HCT116 (cell line): ENCODE data around the gene BDKRB1. TPM values are rescaled to one million over a fixed set of nuclear protein-coding genes. Genes with fewer than 3 reads are reported as not detected.

Experiments
- ATAC-seq: fragments of 200-7000 bp; cut with Tn5 transposase; 2 replicates; pipeline ENCODE4 v1.9.1; 2020; ENCODE audit warnings: mild to moderate bottlenecking, moderate library complexity
- BruUV-seq: library from RNA; stranded (reverse); fragments of 400-500 nt; replicated peaks from 2 replicates; lab custom pipeline; 2021; lab: Mats Ljungman, UMichigan
- CTCF ChIA-PET: fragments of 300-600 bp; sonication (Branson Sonifier 250); formaldehyde crosslinking; loops from one replicate; lab custom pipeline; 2021; ENCODE audit warnings: antibody characterized with exemption; lab: Charles Lee
- POLR2A ChIA-PET: fragments of 300-600, 350-600 bp; sonication (Branson Sonifier 250); formaldehyde crosslinking; loops from one replicate; lab custom pipeline; 2021; ENCODE audit warnings: antibody characterized with exemption; lab: Charles Lee
- RAD21 ChIA-PET, 2 experiments: fragments of 300-600 bp; sonication (Branson Sonifier 250); formaldehyde crosslinking; loops; one replicate each; lab custom pipeline; 2023; ENCODE audit warnings: low total read pairs in 2 of 2; ENCODE audit not compliant: uncharacterized antibody in 2 of 2, unreplicated experiment in 2 of 2, low non-redundant PET in 1 of 2; lab: Charles Lee
- DNase-seq: peaks from one replicate; pipeline ENCODE4 v3.0.0-alpha.2; 2010; ENCODE audit warnings: low read depth, low spot score
- H2AFZ ChIP-seq: fragments of 200-600 bp; shearing (Covaris generic), sonication (generic); 2 replicates; pipeline ENCODE4 v1.6.1; 2017; ENCODE audit warnings: low read depth, mixed run types, mixed read lengths, antibody characterized with exemption, low read length; ENCODE audit not compliant: poor library complexity, severe bottlenecking
- H3K27ac ChIP-seq: 2 replicates; pipeline ENCODE4 v1.5.1; 2012; ENCODE audit warnings: low read depth, low read length
- H3K27me3 ChIP-seq: fragments of 200-600 bp; sonication (generic); 2 replicates; pipeline ENCODE4 v1.6.1; 2016; ENCODE audit warnings: mixed run types, low read length, mixed read lengths; ENCODE audit not compliant: insufficient read depth
- H3K36me3 ChIP-seq, 2 experiments: fragments of 200-500 bp in 1 of 2; fragments of 200-600 bp in 1 of 2; sonication (Bioruptor generic) in 1 of 2; sonication (generic) in 1 of 2; 2 replicates each; pipeline versions ENCODE4 v1.5.1 to v1.6.1; 2014 to 2016; ENCODE audit warnings: low read length in 2 of 2, inconsistent platforms in 1 of 2, mixed read lengths in 1 of 2, mixed run types in 1 of 2; ENCODE audit not compliant: insufficient read depth in 2 of 2, control insufficient read depth in 1 of 2
- H3K4me1 ChIP-seq, 2 experiments: fragments of 200-600 bp in 1 of 2; sonication (generic) in 1 of 2; 2 replicates each; pipeline versions ENCODE4 v1.5.1 to v1.6.1; 2012 to 2017; ENCODE audit warnings: low read length in 2 of 2, inconsistent platforms in 1 of 2, mild to moderate bottlenecking in 1 of 2, mixed read lengths in 1 of 2, mixed run types in 1 of 2, moderate library complexity in 1 of 2; ENCODE audit not compliant: insufficient read depth in 2 of 2, control insufficient read depth in 1 of 2
- H3K4me2 ChIP-seq: fragments of 200-600 bp; sonication (generic); 2 replicates; pipeline ENCODE4 v1.6.1; 2017; ENCODE audit warnings: mixed run types, low read length, mixed read lengths
- H3K4me3 ChIP-seq, 2 experiments: fragments of 200-600 bp in 1 of 2; sonication (generic) in 1 of 2; replicated peaks in 1 of 2; 2 replicates each; pipeline ENCODE4 v1.5.1; 2011 to 2016; ENCODE audit warnings: low read length in 2 of 2, control low read depth in 1 of 2, low read depth in 1 of 2, mild to moderate bottlenecking in 1 of 2, mixed read lengths in 1 of 2, mixed run types in 1 of 2
- H3K79me2 ChIP-seq: fragments of 200-600 bp; sonication (generic); 2 replicates; pipeline ENCODE4 v1.6.1; 2017; ENCODE audit warnings: mild to moderate bottlenecking, mixed run types, low read length, moderate library complexity, mixed read lengths; ENCODE audit not compliant: insufficient read depth
- H3K9ac ChIP-seq: fragments of 200-600 bp; sonication (generic); 2 replicates; pipeline ENCODE4 v1.6.1; 2016; ENCODE audit warnings: low read length, mixed read lengths
- H3K9me2 ChIP-seq: fragments of 200-600 bp; sonication (generic), shearing (Covaris generic); 2 replicates; pipeline ENCODE4 v1.6.1; 2017; ENCODE audit warnings: mixed run types, mild to moderate bottlenecking, moderate library complexity; ENCODE audit not compliant: insufficient read depth
- H3K9me3 ChIP-seq, 2 experiments: fragments of 200-500 bp in 1 of 2; fragments of 200-600 bp in 1 of 2; sonication (Bioruptor generic) in 1 of 2; sonication (generic) in 1 of 2; 2 replicates each; pipeline ENCODE4 v1.6.1; 2014 to 2017; ENCODE audit warnings: low read length in 2 of 2, mixed read lengths in 2 of 2, inconsistent platforms in 1 of 2, low read depth in 1 of 2, mild to moderate bottlenecking in 1 of 2, mixed run types in 1 of 2, moderate library complexity in 1 of 2; ENCODE audit not compliant: control insufficient read depth in 1 of 2, insufficient read depth in 1 of 2
- H4K20me1 ChIP-seq: fragments of 200-600 bp; sonication (generic), shearing (Covaris generic); 2 replicates; pipeline ENCODE4 v1.6.1; 2017; ENCODE audit warnings: mixed run types, mild to moderate bottlenecking, moderate library complexity; ENCODE audit not compliant: insufficient read depth
- CEBPB ChIP-seq: IDR thresholded peaks from 2 replicates; pipeline ENCODE4 v1.6.1; 2012; ENCODE audit warnings: low read depth
- EGR1 ChIP-seq: IDR thresholded peaks from 2 replicates; pipeline ENCODE4 v1.6.1; 2012; ENCODE audit warnings: low read depth
- EZH2phosphoT487 ChIP-seq: fragments of 200-600 bp; IDR thresholded peaks from 2 replicates; pipeline ENCODE4 v1.6.1; 2018; ENCODE audit warnings: antibody characterized with exemption, borderline replicate concordance
- FOSL1 ChIP-seq: IDR thresholded peaks from 2 replicates; pipeline ENCODE4 v1.6.1; 2012; ENCODE audit warnings: low read depth
- JUND ChIP-seq: IDR thresholded peaks from 2 replicates; pipeline ENCODE4 v1.6.1; 2012
- POLR2A ChIP-seq: IDR thresholded peaks from 2 replicates; pipeline ENCODE4 v1.7.0; 2011; ENCODE audit warnings: borderline replicate concordance; ENCODE audit not compliant: insufficient read depth, insufficient read length; ENCODE audit errors: extremely low read depth
- SIN3A ChIP-seq: IDR thresholded peaks from 2 replicates; pipeline ENCODE4 v1.6.1; 2012; ENCODE audit warnings: low read depth
- SP1 ChIP-seq: IDR thresholded peaks from 2 replicates; pipeline ENCODE4 v1.6.1; 2012; ENCODE audit warnings: low read depth
- SRF ChIP-seq: IDR thresholded peaks from 2 replicates; pipeline ENCODE4 v1.6.1; 2012; ENCODE audit warnings: low read depth
- TCF7L2 ChIP-seq: IDR thresholded peaks from 2 replicates; pipeline ENCODE4 v1.7.0; 2011; ENCODE audit warnings: borderline replicate concordance, inconsistent platforms; ENCODE audit not compliant: insufficient read depth, insufficient read length; ENCODE audit errors: extremely low read depth
- ZNF274 ChIP-seq: fragments of 200-500 bp; sonication (Bioruptor generic); IDR thresholded peaks from 2 replicates; pipeline ENCODE4 v1.6.1; 2014; ENCODE audit warnings: mild to moderate bottlenecking, low read depth, low read length, inconsistent platforms
- intact Hi-C: fragments of 100-400 bp; cut with micrococcal nuclease; formaldehyde crosslinking; loops from 2 replicates; pipeline ENCODE4 v1.10.0; 2022
- total RNA-seq: library from RNA; stranded (reverse); gene quantifications from one replicate; pipeline ENCODE4 v1.2.1, GENCODE V29; 2021; ENCODE audit not compliant: unreplicated experiment
- TF ChIP-seq, protein P1 (sequence below): IDR thresholded peaks from 2 replicates; pipeline ENCODE4 v1.6.1; 2011; ENCODE audit warnings: mild to moderate bottlenecking, low read length, moderate library complexity; ENCODE audit not compliant: insufficient replicate concordance; ENCODE audit errors: extremely low read depth
- TF ChIP-seq, protein P2 (sequence below): IDR thresholded peaks from 2 replicates; pipeline ENCODE4 v1.6.1; 2012; ENCODE audit warnings: low read depth
- TF ChIP-seq, protein P3 (sequence below): IDR thresholded peaks from 2 replicates; pipeline ENCODE4 v1.6.1; 2012
- TF ChIP-seq, protein P4 (sequence below), 3 experiments: fragments of 200-600 bp in 1 of 3; sonication (generic) in 1 of 3; IDR thresholded peaks in 2 of 3; conservative IDR thresholded peaks in 1 of 3; 2 replicates each; pipeline ENCODE4 v1.5.1; 2012 to 2017; ENCODE audit warnings: low read depth in 2 of 3, low read length in 2 of 3, antibody characterized with exemption in 1 of 3, borderline replicate concordance in 1 of 3, control low read depth in 1 of 3, mild to moderate bottlenecking in 1 of 3, mixed read lengths in 1 of 3, mixed run types in 1 of 3, moderate library complexity in 1 of 3; ENCODE audit not compliant: insufficient read depth in 1 of 3
- TF ChIP-seq, protein P5 (sequence below): IDR thresholded peaks from 2 replicates; pipeline ENCODE4 v1.6.1; 2012

Gene BDKRB1
- total RNA-seq, 1 experiment from 2014 or later, result not detected

DNA sequence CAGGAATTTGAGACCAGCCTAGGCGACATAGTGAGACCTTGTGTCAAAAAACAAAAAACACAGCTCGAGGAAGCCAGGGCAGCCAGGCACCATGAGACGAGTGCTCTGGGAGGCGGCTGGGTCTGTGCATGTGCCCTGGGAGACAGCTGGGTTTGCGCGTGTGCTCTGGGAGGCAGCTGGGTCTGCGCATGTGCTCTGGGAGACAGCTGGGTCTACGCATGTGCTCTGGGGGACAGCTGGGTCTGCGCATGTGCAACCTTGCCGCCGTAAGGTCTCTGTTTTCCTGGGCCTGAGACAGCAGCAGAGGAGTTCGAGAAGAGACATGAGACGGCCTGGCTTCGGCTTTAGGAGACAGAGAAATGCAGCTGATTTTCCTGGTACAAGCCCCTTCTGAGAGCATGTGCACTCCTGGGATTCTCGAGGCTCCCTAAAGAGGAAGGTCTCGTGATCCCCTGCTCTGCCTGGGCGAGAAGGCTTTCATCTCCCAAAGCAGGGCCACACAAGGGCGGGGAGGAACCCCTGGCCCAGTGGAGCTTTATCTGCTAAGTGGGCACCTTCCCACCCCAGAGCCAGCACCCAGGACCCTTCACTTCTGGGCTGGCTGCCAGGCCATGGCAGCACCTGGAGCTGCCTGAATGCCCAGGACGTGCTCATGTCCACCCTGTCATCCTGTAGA lies 3.5 kb upstream of the BDKRB1 start:
- H3K79me2 ChIP-seq, result no peaks in the 10 kb centered on the region
- ChIA-PET RAD21 (no interaction called here), POLR2A (no interaction called here), CTCF (no interaction called here)
- H3K9me2 ChIP-seq, result no peaks in the 10 kb centered on the region
- DNase-seq, result no peak
- BruUV-seq, result no TSS peak
- H3K4me1 ChIP-seq, result peaks cover 0 to 8% of the 10 kb centered on the region in 2 experiments; a peak in 1 of 4 replicates
- H4K20me1 ChIP-seq, result no peaks in the 10 kb centered on the region
- intact Hi-C loops, result no loop called here
- H2AFZ ChIP-seq, result no peak overlapping the region
- peaks cover 19% of the 10 kb centered on the region for H3K27me3 ChIP-seq
- H3K4me3 ChIP-seq, result no peak overlapping the region
- no peaks in the 10 kb centered on the region for H3K36me3 ChIP-seq
- H3K9me3 ChIP-seq, result no peaks in the 10 kb centered on the region
- 0 out of 2 replicates have a peak, but pooled peaks have one; percentile 17 for ATAC-seq
- TF ChIP-seq EZH2phosphoT487, result no peak
- no peak for TF ChIP-seq CEBPB
- no peak for TF ChIP-seq FOSL1
- no peak for TF ChIP-seq SIN3A
- no peak for TF ChIP-seq EGR1
- TF ChIP-seq, protein P1, sequence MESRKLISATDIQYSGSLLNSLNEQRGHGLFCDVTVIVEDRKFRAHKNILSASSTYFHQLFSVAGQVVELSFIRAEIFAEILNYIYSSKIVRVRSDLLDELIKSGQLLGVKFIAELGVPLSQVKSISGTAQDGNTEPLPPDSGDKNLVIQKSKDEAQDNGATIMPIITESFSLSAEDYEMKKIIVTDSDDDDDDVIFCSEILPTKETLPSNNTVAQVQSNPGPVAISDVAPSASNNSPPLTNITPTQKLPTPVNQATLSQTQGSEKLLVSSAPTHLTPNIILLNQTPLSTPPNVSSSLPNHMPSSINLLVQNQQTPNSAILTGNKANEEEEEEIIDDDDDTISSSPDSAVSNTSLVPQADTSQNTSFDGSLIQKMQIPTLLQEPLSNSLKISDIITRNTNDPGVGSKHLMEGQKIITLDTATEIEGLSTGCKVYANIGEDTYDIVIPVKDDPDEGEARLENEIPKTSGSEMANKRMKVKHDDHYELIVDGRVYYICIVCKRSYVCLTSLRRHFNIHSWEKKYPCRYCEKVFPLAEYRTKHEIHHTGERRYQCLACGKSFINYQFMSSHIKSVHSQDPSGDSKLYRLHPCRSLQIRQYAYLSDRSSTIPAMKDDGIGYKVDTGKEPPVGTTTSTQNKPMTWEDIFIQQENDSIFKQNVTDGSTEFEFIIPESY, result no peak
- TF ChIP-seq SP1, result no peak
- TF ChIP-seq, protein P2, sequence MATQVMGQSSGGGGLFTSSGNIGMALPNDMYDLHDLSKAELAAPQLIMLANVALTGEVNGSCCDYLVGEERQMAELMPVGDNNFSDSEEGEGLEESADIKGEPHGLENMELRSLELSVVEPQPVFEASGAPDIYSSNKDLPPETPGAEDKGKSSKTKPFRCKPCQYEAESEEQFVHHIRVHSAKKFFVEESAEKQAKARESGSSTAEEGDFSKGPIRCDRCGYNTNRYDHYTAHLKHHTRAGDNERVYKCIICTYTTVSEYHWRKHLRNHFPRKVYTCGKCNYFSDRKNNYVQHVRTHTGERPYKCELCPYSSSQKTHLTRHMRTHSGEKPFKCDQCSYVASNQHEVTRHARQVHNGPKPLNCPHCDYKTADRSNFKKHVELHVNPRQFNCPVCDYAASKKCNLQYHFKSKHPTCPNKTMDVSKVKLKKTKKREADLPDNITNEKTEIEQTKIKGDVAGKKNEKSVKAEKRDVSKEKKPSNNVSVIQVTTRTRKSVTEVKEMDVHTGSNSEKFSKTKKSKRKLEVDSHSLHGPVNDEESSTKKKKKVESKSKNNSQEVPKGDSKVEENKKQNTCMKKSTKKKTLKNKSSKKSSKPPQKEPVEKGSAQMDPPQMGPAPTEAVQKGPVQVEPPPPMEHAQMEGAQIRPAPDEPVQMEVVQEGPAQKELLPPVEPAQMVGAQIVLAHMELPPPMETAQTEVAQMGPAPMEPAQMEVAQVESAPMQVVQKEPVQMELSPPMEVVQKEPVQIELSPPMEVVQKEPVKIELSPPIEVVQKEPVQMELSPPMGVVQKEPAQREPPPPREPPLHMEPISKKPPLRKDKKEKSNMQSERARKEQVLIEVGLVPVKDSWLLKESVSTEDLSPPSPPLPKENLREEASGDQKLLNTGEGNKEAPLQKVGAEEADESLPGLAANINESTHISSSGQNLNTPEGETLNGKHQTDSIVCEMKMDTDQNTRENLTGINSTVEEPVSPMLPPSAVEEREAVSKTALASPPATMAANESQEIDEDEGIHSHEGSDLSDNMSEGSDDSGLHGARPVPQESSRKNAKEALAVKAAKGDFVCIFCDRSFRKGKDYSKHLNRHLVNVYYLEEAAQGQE, result no peak
- TF ChIP-seq, protein P3, sequence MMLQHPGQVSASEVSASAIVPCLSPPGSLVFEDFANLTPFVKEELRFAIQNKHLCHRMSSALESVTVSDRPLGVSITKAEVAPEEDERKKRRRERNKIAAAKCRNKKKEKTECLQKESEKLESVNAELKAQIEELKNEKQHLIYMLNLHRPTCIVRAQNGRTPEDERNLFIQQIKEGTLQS, result no peak
- TF ChIP-seq JUND, result no peak
- TF ChIP-seq TCF7L2, result no peak
- TF ChIP-seq ZNF274, result no peak
- no peak for TF ChIP-seq SRF
- TF ChIP-seq, protein P4, sequence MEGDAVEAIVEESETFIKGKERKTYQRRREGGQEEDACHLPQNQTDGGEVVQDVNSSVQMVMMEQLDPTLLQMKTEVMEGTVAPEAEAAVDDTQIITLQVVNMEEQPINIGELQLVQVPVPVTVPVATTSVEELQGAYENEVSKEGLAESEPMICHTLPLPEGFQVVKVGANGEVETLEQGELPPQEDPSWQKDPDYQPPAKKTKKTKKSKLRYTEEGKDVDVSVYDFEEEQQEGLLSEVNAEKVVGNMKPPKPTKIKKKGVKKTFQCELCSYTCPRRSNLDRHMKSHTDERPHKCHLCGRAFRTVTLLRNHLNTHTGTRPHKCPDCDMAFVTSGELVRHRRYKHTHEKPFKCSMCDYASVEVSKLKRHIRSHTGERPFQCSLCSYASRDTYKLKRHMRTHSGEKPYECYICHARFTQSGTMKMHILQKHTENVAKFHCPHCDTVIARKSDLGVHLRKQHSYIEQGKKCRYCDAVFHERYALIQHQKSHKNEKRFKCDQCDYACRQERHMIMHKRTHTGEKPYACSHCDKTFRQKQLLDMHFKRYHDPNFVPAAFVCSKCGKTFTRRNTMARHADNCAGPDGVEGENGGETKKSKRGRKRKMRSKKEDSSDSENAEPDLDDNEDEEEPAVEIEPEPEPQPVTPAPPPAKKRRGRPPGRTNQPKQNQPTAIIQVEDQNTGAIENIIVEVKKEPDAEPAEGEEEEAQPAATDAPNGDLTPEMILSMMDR (IDR thresholded peaks at IDR 0.05 in 2 of 3, conservative IDR thresholded peaks at IDR 0.05 in 1 of 3; ENCODE audit: borderline replicate concordance in 1 of 3, insufficient read depth in 1 of 3, low read depth in 2 of 3, low read length in 2 of 3), result no peak
- TF ChIP-seq POLR2A, result no peak
- TF ChIP-seq, protein P5, sequence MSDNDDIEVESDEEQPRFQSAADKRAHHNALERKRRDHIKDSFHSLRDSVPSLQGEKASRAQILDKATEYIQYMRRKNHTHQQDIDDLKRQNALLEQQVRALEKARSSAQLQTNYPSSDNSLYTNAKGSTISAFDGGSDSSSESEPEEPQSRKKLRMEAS, result no peak
- H3K9ac ChIP-seq, result no peak overlapping the region
- H3K27ac ChIP-seq, result no peak overlapping the region
- 0 out of 2 replicates have a peak overlapping the region, but pooled peaks have one; percentile 42 for H3K4me2 ChIP-seq
